HEK293T (cell line): ENCODE data around the gene ERN1.
A peak's percentile ranks its signal among the peaks of the same experiment; 100 is the strongest.

Experiments
- CTCF ChIA-PET: fragments of 350-600 bp; formaldehyde crosslinking; extraction: SDS; loops from one replicate; lab custom pipeline; 2021; ENCODE audit warnings: antibody characterized with exemption, inconsistent platforms; lab: Yijun Ruan, JAX
- POLR2A ChIA-PET: fragments of 350-600 bp; formaldehyde crosslinking; extraction: SDS; loops from one replicate; lab custom pipeline; 2020; ENCODE audit warnings: antibody characterized with exemption, inconsistent platforms; lab: Yijun Ruan, JAX
- DNase-seq: peaks from one replicate; pipeline ENCODE4 v3.0.0; 2012; ENCODE audit warnings: mixed read lengths; ENCODE audit errors: extremely low spot score
- ARNT ChIP-seq: fragments of 450-650 bp; IDR thresholded peaks from 2 replicates; pipeline ENCODE4 v1.6.1; 2017; ENCODE audit warnings: mild to moderate bottlenecking
- BHLHE40 ChIP-seq: fragments of 450-650 bp; IDR thresholded peaks from 2 replicates; pipeline ENCODE4 v1.6.1; 2016; ENCODE audit warnings: mild to moderate bottlenecking, moderate library complexity, borderline replicate concordance
- CTBP1 ChIP-seq: fragments of 450-650 bp; IDR thresholded peaks from 2 replicates; pipeline ENCODE4 v1.6.1; 2016; ENCODE audit warnings: borderline replicate concordance
- ELF4 ChIP-seq: fragments of 450-650 bp; IDR thresholded peaks from 2 replicates; pipeline ENCODE4 v1.6.1; 2017; ENCODE audit warnings: antibody characterized with exemption
- FOXA1 ChIP-seq: fragments of 450-650 bp; IDR thresholded peaks from 2 replicates; pipeline ENCODE4 v1.6.1; 2016; ENCODE audit warnings: mild to moderate bottlenecking
- FOXK2 ChIP-seq: fragments of 450-650 bp; IDR thresholded peaks from 2 replicates; pipeline ENCODE4 v1.6.1; 2016; ENCODE audit warnings: mild to moderate bottlenecking
- FOXM1 ChIP-seq: fragments of 450-650 bp; IDR thresholded peaks from 2 replicates; pipeline ENCODE4 v1.6.1; 2017; ENCODE audit warnings: mild to moderate bottlenecking, borderline replicate concordance
- HDGF ChIP-seq: fragments of 450-650 bp; IDR thresholded peaks from 2 replicates; pipeline ENCODE4 v1.6.1; 2017; ENCODE audit warnings: antibody characterized with exemption, borderline replicate concordance
- L3MBTL2 ChIP-seq: fragments of 450-650 bp; conservative IDR thresholded peaks from 2 replicates; pipeline ENCODE4 v1.6.1; 2016; ENCODE audit warnings: mild to moderate bottlenecking
- LEF1 ChIP-seq: fragments of 450-650 bp; IDR thresholded peaks from 2 replicates; pipeline ENCODE4 v1.6.1; 2017; ENCODE audit warnings: mild to moderate bottlenecking, borderline replicate concordance
- NFRKB ChIP-seq: fragments of 450-650 bp; IDR thresholded peaks from 2 replicates; pipeline ENCODE4 v1.6.1; 2016; ENCODE audit warnings: mild to moderate bottlenecking, moderate library complexity
- SP1 ChIP-seq: fragments of 450-650 bp; IDR thresholded peaks from 2 replicates; pipeline ENCODE4 v1.6.1; 2017
- SUZ12 ChIP-seq: fragments of 450-650 bp; IDR thresholded peaks from 2 replicates; pipeline ENCODE4 v1.6.1; 2016; ENCODE audit warnings: mild to moderate bottlenecking
- TARDBP ChIP-seq: fragments of 450-650 bp; IDR thresholded peaks from 2 replicates; pipeline ENCODE4 v1.6.1; 2016
- ZNF384 ChIP-seq: fragments of 450-650 bp; IDR thresholded peaks from 2 replicates; pipeline ENCODE4 v1.6.1; 2016
- TF ChIP-seq, protein P1 (sequence below): fragments of 450-650 bp; IDR thresholded peaks from 2 replicates; pipeline ENCODE4 v1.6.1; 2016

Gene ERN1

DNA sequence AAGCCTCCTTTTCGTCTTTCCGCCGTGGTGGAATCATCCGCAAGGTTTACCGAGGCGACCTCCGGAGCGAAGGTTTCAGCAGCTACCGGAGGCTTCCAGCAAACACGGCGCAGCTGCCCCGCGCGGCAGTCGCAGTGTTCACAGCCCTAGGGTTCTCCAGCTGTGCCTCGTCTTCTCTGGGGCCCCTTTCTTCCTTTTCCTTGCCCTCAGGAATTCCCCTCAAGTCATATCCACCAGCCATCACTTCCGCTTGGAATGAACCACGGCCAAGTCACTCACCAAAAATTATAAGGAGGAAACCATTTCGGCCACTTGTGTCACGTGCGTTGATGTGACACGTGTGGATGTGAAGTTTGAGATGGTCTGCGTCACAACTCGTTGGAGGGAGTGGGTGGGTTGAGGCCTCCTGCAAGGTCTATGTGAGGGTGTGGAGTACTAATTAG, 636 bp upstream of the ERN1 start:
- ChIA-PET POLR2A (interaction anchor here (1.9 to 3.7 kb wide), 4 partner anchors 15 to 67 kb away, joined by 4 to 36 read pairs (median 14); no protein-coding TSS in a partner anchor), CTCF (interaction anchor here (1.0 to 3.7 kb wide), 3 partner anchors 67 to 151 kb away, joined by 4 to 23 read pairs (median 4); no protein-coding TSS in a partner anchor)
- TF ChIP-seq HDGF = no peak
- no peak for TF ChIP-seq BHLHE40
- TF ChIP-seq ARNT = no peak
- no peak for TF ChIP-seq FOXA1
- TF ChIP-seq ZNF384 = no peak
- TF ChIP-seq NFRKB = no peak
- no peak for TF ChIP-seq FOXM1
- no peak for TF ChIP-seq ELF4
- TF ChIP-seq TARDBP = no peak
- TF ChIP-seq SP1 = no peak
- TF ChIP-seq FOXK2 = no peak
- TF ChIP-seq SUZ12 = no peak
- no peak for TF ChIP-seq L3MBTL2
- no peak for DNase-seq

DNA sequence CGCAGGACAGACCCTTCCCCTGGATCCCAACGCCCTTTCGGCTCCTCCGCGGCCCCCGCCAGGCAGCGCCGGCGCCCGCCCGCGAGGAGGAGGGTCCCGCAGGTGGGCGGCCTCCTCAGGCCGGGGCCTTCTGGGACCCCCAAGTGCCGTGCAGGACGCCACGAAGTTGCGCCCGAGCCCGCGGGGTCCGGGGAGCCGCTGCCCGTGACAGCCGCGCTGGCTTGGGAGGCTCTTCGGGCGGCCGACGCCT, 504 bp downstream of the ERN1 start:
- DNase-seq = peak; percentile 56
- POLR2A ChIA-PET = interaction anchor here (0.6 to 3.7 kb wide), 5 partner anchors 16 to 66 kb away, joined by 3 to 36 read pairs (median 12); no protein-coding TSS in a partner anchor
- CTCF ChIA-PET = interaction anchor here (0.6 to 3.7 kb wide), 5 partner anchors 17 to 104 kb away, joined by 3 to 23 read pairs (median 3); no protein-coding TSS in a partner anchor
- TF ChIP-seq L3MBTL2 (no peak), FOXK2 (no peak), CTBP1 (no peak), FOXM1 (no peak), NFRKB (no peak), ELF4 (no peak), ZNF384 (no peak), TARDBP (no peak), BHLHE40 (no peak)

DNA sequence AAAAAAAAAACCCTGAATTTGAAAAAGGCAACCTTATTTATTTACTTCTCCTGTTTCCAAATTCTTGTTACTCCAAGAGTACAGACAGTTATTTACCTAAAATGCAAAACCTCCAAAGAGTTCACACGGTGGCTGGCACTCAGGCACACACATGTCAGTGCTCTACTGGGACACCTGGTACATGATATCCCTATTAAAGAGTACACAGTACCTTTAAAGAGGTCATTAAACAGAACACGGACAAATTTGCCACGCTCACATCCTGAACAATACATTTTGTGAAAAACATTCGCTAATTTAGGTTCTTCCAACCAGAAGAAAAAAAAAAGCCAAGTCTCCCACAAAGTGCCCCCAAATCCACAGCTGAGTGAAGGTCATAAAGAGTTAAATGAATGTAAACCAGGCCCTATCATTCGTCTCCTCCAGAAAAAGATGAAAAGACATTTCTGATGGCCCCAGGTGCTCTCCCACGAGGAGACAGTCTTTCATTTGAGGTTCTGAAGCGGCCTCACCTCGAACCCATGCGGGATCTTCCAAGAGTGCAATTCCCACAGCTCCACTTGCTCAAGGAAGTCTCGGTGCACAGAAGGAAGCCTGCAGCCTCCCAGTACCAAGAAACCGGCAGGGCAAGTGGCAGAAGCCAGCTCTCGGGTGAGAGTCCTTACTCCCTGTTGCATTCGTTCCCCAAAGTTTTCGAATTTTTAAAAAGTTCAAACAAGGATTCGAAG, 993 bp downstream of the ERN1 start:
- ChIA-PET CTCF (interaction anchor here (0.6 to 3.7 kb wide), 5 partner anchors 16 to 103 kb away, joined by 3 to 23 read pairs (median 3); no protein-coding TSS in a partner anchor), POLR2A (interaction anchor here (0.6 to 3.7 kb wide), 5 partner anchors 17 to 65 kb away, joined by 3 to 36 read pairs (median 12); no protein-coding TSS in a partner anchor)
- peak; percentile 35 for DNase-seq
- TF ChIP-seq ELF4 = no peak
- TF ChIP-seq SUZ12 = no peak
- TF ChIP-seq L3MBTL2 = peak; percentile 32; the same call in 1 of the 2 replicates
- TF ChIP-seq BHLHE40 = no peak
- TF ChIP-seq TARDBP = no peak
- TF ChIP-seq CTBP1 = no peak
- TF ChIP-seq HDGF = no peak

DNA sequence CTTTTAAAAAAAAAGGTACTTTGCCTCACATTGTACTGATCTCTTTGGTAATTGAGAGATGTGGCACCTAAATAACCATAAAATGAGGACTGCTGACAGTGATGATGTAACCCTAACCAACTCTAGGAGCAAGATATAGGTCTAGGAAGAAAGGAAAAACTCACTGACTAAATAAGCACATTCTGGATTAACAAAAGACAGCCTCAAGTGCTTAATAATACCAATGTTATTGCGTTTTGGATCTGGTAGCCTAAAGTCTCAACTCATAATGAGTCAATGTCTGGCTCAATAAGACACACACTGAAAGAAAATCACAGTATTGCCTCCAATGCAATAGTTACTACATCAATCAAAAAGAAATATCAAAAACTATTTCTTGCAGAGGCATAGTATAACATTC, 3.0 kb downstream of the ERN1 start:
- TF ChIP-seq ZNF384 (peak; percentile 49; the same call in 1 of the 2 replicates), FOXK2 (no peak), FOXA1 (no peak)
- TF ChIP-seq, protein P1, sequence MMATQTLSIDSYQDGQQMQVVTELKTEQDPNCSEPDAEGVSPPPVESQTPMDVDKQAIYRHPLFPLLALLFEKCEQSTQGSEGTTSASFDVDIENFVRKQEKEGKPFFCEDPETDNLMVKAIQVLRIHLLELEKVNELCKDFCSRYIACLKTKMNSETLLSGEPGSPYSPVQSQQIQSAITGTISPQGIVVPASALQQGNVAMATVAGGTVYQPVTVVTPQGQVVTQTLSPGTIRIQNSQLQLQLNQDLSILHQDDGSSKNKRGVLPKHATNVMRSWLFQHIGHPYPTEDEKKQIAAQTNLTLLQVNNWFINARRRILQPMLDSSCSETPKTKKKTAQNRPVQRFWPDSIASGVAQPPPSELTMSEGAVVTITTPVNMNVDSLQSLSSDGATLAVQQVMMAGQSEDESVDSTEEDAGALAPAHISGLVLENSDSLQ = peak; percentile 81
- CTCF ChIA-PET = interaction anchor here (0.6 kb wide), 2 partner anchors 24 to 106 kb away, joined by 3 read pairs; no protein-coding TSS in a partner anchor
- POLR2A ChIA-PET = interaction anchor here (1.5 to 2.9 kb wide), 2 partner anchors 19 to 45 kb away, joined by 5 to 14 read pairs; no protein-coding TSS in a partner anchor
- DNase-seq = no peak

DNA sequence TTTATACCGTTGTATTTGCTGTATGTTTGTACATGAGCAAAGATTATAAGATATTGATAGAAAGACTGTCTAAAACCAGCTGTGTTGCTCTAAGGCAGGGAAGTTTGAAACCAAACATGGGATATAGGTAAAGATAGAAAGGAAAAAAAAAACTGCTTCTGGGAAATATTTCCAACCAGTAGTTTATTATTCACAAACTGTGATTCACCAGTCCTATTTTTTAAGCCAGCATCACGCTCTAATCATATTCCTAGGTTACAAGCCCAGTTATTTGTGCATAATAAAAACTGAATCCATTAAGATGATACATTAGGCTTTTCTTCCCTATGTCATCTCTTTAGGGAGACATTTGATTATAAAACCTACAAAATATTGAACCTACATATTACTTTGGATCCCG, 4.0 kb downstream of the ERN1 start:
- no peak for DNase-seq
- ChIA-PET POLR2A (interaction anchor here (2.9 kb wide), 1 partner anchor 20 kb away, joined by 14 read pairs; no protein-coding TSS in a partner anchor), CTCF (interaction anchor here (0.9 kb wide), 1 partner anchor 97 kb away, joined by 3 read pairs; no protein-coding TSS in a partner anchor)
- TF ChIP-seq ZNF384 (no peak), NFRKB (no peak), TARDBP (no peak), ARNT (no peak), LEF1 (no peak), HDGF (no peak), ELF4 (no peak), FOXM1 (no peak), FOXA1 (no peak), SUZ12 (no peak), FOXK2 (no peak), SP1 (no peak), BHLHE40 (no peak), CTBP1 (no peak), L3MBTL2 (no peak)
- TF ChIP-seq, protein P1 = no peak

DNA sequence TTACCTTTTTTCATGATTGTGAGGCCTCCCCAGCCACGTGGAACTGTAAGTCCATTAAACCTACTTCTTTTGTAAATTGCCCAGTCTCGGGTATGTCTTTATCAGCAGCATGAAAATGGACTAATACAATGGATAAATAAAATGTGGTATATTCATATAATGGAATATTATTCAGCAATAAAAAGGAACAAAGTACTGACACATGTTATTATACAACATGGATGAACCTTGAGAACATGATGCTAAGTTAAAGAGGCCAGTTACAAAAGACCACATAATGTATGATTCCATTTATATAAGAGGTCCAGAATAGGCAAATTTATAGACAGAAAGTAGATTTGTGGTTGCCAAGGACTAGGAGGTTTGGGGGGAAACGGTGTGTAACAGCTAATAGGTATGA, 5.3 kb downstream of the ERN1 start:
- no peak for DNase-seq
- POLR2A ChIA-PET = interaction anchor here (0.9 to 2.9 kb wide), 2 partner anchors 21 to 42 kb away, joined by 4 to 14 read pairs; no protein-coding TSS in a partner anchor
- CTCF ChIA-PET = interaction anchor here (1.2 to 1.4 kb wide), 2 partner anchors 9 to 61 kb away, joined by 4 to 5 read pairs; no protein-coding TSS in a partner anchor
- TF ChIP-seq SUZ12 (no peak), ZNF384 (no peak), NFRKB (no peak), ELF4 (no peak), L3MBTL2 (no peak), SP1 (no peak), ARNT (no peak), FOXM1 (no peak), TARDBP (no peak), LEF1 (no peak)
- TF ChIP-seq, protein P1 = no peak
